OCI-LY7 (cell line): ENCODE data around the gene GBE1. TPM values are rescaled to one million over a fixed set of nuclear protein-coding genes. Genes with fewer than 3 reads are reported as not detected.
"Not testable (repeated sequence)": the region's sequence is repeated elsewhere in the genome, so short reads cannot be mapped to it uniquely, and the experiment has no call there.

Experiments used
- BruUV-seq: library from RNA; stranded (reverse); fragments of 400-500 nt; replicated peaks from 2 replicates; lab custom pipeline; 2021; lab: Mats Ljungman, UMichigan
- CTCF ChIA-PET: fragments of 300-600 bp; sonication (Branson Sonifier 250); formaldehyde crosslinking; loops from one replicate; lab custom pipeline; 2022; ENCODE audit warnings: antibody characterized with exemption; ENCODE audit not compliant: unreplicated experiment; lab: Charles Lee
- POLR2A ChIA-PET: fragments of 300-600 bp; sonication (Branson Sonifier 250); formaldehyde crosslinking; loops from one replicate; lab custom pipeline; 2022; ENCODE audit warnings: antibody characterized with exemption; lab: Charles Lee
- DNase-seq: peaks from one replicate; pipeline ENCODE4 v3.0.0-alpha.2; 2015; ENCODE audit warnings: low spot score
- H2AFZ ChIP-seq: fragments of 200-600 bp; sonication (generic), shearing (Covaris generic); 2 replicates; pipeline ENCODE4 v1.6.1; 2014; ENCODE audit warnings: mild to moderate bottlenecking, antibody characterized with exemption, low read length, moderate library complexity
- H3K27ac ChIP-seq: fragments of 200-600 bp; sonication (generic); 2 replicates; pipeline ENCODE4 v1.5.1; 2014; ENCODE audit warnings: mixed run types, low read depth, mild to moderate bottlenecking, moderate library complexity, low read length, inconsistent platforms; ENCODE audit not compliant: poor library complexity, severe bottlenecking
- H3K36me3 ChIP-seq: fragments of 200-600 bp; sonication (generic); 2 replicates; pipeline ENCODE4 v1.6.1; 2014; ENCODE audit warnings: mild to moderate bottlenecking, antibody characterized with exemption, low read length, moderate library complexity, mixed read lengths; ENCODE audit not compliant: insufficient read depth
- H3K4me1 ChIP-seq: fragments of 200-600 bp; sonication (generic); 2 replicates; pipeline ENCODE4 v1.5.1; 2014; ENCODE audit warnings: mild to moderate bottlenecking, low read length; ENCODE audit not compliant: insufficient read depth, poor library complexity, severe bottlenecking
- H3K4me2 ChIP-seq: fragments of 200-600 bp; sonication (generic); 2 replicates; pipeline ENCODE4 v1.6.1; 2014; ENCODE audit warnings: mild to moderate bottlenecking, low read length
- H3K4me3 ChIP-seq: fragments of 200-600 bp; sonication (generic); 2 replicates; pipeline ENCODE4 v1.5.1; 2014; ENCODE audit warnings: mild to moderate bottlenecking, low read depth, low read length; ENCODE audit not compliant: poor library complexity, severe bottlenecking
- H3K79me2 ChIP-seq: fragments of 200-600 bp; sonication (generic); 2 replicates; pipeline ENCODE4 v1.6.1; 2016; ENCODE audit warnings: low read depth, mild to moderate bottlenecking, low read length, moderate library complexity, mixed read lengths; ENCODE audit not compliant: insufficient read depth
- H3K9me2 ChIP-seq: fragments of 200-600 bp; sonication (generic); 2 replicates; pipeline ENCODE4 v1.6.1; 2016; ENCODE audit warnings: mild to moderate bottlenecking, low read length, mixed read lengths; ENCODE audit not compliant: insufficient read depth
- H3K9me3 ChIP-seq: fragments of 200-600 bp; sonication (generic); 2 replicates; pipeline ENCODE4 v1.6.1; 2014; ENCODE audit warnings: mild to moderate bottlenecking, mixed run types, low read length, mixed read lengths
- H4K20me1 ChIP-seq: fragments of 200-600 bp; sonication (generic); 2 replicates; pipeline ENCODE4 v1.6.1; 2014; ENCODE audit warnings: mild to moderate bottlenecking, antibody characterized with exemption, low read length, moderate library complexity, mixed read lengths; ENCODE audit not compliant: insufficient read depth
- CTCF ChIP-seq: fragments of 200-600 bp; sonication (generic); conservative IDR thresholded peaks from 2 replicates; pipeline ENCODE4 v1.5.1; 2014; ENCODE audit warnings: mild to moderate bottlenecking, antibody characterized with exemption, low read length, moderate library complexity, mixed read lengths
- EZH2phosphoT487 ChIP-seq: fragments of 200-600 bp; sonication (generic); IDR thresholded peaks from 2 replicates; pipeline ENCODE4 v1.6.1; 2018; ENCODE audit warnings: low read depth, borderline replicate concordance, mild to moderate bottlenecking, mixed run types, antibody characterized with exemption, low read length, moderate library complexity, mixed read lengths
- intact Hi-C: fragments of 100-400 bp; cut with micrococcal nuclease; formaldehyde crosslinking; loops from one replicate; pipeline ENCODE4 v1.10.0; 2022; ENCODE audit not compliant: unreplicated experiment
- total RNA-seq, 2 experiments: library from RNA; depleted of rRNA in 1 of 2; stranded (reverse); fragments of >200 nt in 1 of 2; shearing (Covaris generic) in 1 of 2; gene quantifications; 2 replicates each; pipeline ENCODE4 v1.2.3, GENCODE V29; 2014 to 2022

GBE1 gene
- total RNA-seq, 2 experiments from 2014 or later: 10.7 to 24.4 TPM

- DNase-seq: no peak
- no peaks in the 10 kb centered on the region for H3K4me1 ChIP-seq
- no peak overlapping the region for H2AFZ ChIP-seq
- H3K9me2 ChIP-seq: no peaks in the 10 kb centered on the region
- peaks cover 17% of the 10 kb centered on the region for H3K36me3 ChIP-seq
- H3K27ac ChIP-seq: no peak overlapping the region
- ChIA-PET CTCF (no interaction called here), POLR2A (interaction anchor here (0.6 to 1.5 kb wide), 8 partner anchors 8 to 27 kb away, joined by 3 to 6 read pairs (median 3); partner anchors contain the start of gene GBE1)
- BruUV-seq: no TSS peak
- no peak for TF ChIP-seq EZH2phosphoT487
- no peak for TF ChIP-seq CTCF
- H3K4me2 ChIP-seq: no peak overlapping the region
- no peaks in the 10 kb centered on the region for H3K79me2 ChIP-seq
- intact Hi-C loops: no loop called here
- H4K20me1 ChIP-seq: no peaks in the 10 kb centered on the region
- peaks cover 23% of the 10 kb centered on the region for H3K9me3 ChIP-seq
- no peak overlapping the region for H3K4me3 ChIP-seq
These were observed 7.9 kb downstream of the GBE1 start for GRCh38 chr3:81753416-81754027.

DNA sequence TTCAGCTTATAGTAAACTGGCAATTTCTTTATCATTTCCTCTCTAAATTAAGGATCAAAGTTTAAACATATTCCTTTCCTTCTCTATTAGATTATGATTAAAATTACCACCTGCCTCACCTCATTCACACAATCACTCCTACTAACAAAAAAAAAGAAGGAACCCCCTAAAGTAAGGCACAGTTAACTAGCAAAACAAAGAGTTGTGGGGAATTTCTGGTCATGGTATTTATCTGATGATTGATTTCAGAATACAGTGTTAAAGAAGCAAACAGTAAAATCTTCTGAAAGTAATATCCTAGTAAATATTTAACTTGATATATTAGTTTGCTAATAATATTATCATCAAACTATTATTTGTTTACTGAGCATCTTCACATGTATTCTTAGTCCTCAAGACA, 8.8 kb downstream of the GBE1 start:
- TF ChIP-seq CTCF: no peak
- TF ChIP-seq EZH2phosphoT487: no peak
- CTCF ChIA-PET: no interaction called here
- POLR2A ChIA-PET: interaction anchor here (0.6 to 1.5 kb wide), 7 partner anchors 8 to 27 kb away, joined by 3 to 6 read pairs (median 3); partner anchors contain the start of gene GBE1

GRCh38 chr3:81749265-81749664, 12.2 kb downstream of the GBE1 start:
- Histone ChIP-seq H4K20me1 (no peaks in the 10 kb centered on the region), H3K4me2 (no peak overlapping the region), H2AFZ (no peak overlapping the region), H3K4me1 (no peaks in the 10 kb centered on the region), H3K36me3 (no peaks in the 10 kb centered on the region), H3K4me3 (no peak overlapping the region), H3K79me2 (no peaks in the 10 kb centered on the region), H3K27ac (no peak overlapping the region), H3K9me2 (no peaks in the 10 kb centered on the region), H3K9me3 (peaks cover under 1% of the 10 kb centered on the region; the same call in 1 of the 2 replicates)
- POLR2A ChIA-PET: no interaction called here
- TF ChIP-seq EZH2phosphoT487: no peak
- no peak for TF ChIP-seq CTCF
- no TSS peak for BruUV-seq
- no peak for DNase-seq
- CTCF ChIA-PET: no interaction called here
- intact Hi-C loops: no loop called here

More for the DNA sequence above, 8.8 kb downstream of the GBE1 start:
- no peak overlapping the region for H2AFZ ChIP-seq
- H3K36me3 ChIP-seq: peaks cover 8% of the 10 kb centered on the region; the same call in 1 of the 2 replicates
- H3K4me3 ChIP-seq: no peak overlapping the region
- H3K27ac ChIP-seq: no peak overlapping the region
- DNase-seq: no peak
- H3K4me1 ChIP-seq: no peaks in the 10 kb centered on the region
- H3K4me2 ChIP-seq: no peak overlapping the region
- intact Hi-C loops: no loop called here
- peaks cover 15% of the 10 kb centered on the region for H3K9me3 ChIP-seq
- H3K79me2 ChIP-seq: no peaks in the 10 kb centered on the region
- BruUV-seq: no TSS peak
- no peaks in the 10 kb centered on the region for H3K9me2 ChIP-seq
- H4K20me1 ChIP-seq: no peaks in the 10 kb centered on the region

GRCh38 chr3:81747280-81747679, 14.2 kb downstream of the GBE1 start:
- POLR2A ChIA-PET: interaction anchor here (1.0 to 1.4 kb wide), 2 partner anchors 15 to 200 kb away, joined by 3 to 7 read pairs; partner anchors contain the start of gene GBE1
- intact Hi-C loops: not testable (repeated sequence)

More at GRCh38 chr3:81747280-81747679, 14.2 kb downstream of the GBE1 start:
- H3K79me2 ChIP-seq, H3K4me3 ChIP-seq, H3K27ac ChIP-seq, H3K36me3 ChIP-seq, H3K9me3 ChIP-seq, H3K4me1 ChIP-seq, H4K20me1 ChIP-seq, CTCF ChIA-PET, DNase-seq, BruUV-seq, H3K9me2 ChIP-seq, H2AFZ ChIP-seq, H3K4me2 ChIP-seq: not testable (repeated sequence)
